Uterus (tissue), 4 donors: Measurements from ENCODE around the gene PHTF2. TPM values are rescaled to one million over a fixed set of nuclear protein-coding genes. Genes with fewer than 3 reads are reported as not detected.

Experiments
- DNase-seq, 2 donors: peaks; one replicate each; pipeline ENCODE4 v3.0.0-alpha.2; 2019 to 2020
- H3K27ac ChIP-seq, 2 donors: fragments of 200-600 bp; sonication (generic); 1 replicate in 1 of 2; 2 replicates in 1 of 2; pipeline ENCODE4 v1.5.1; 2016 to 2018
- H3K27me3 ChIP-seq, 2 donors: fragments of 200-600 bp; sonication (generic); one replicate each; pipeline ENCODE4 v1.5.1; 2018 to 2019; ENCODE audit warnings: control low read depth in 1 of 2
- H3K36me3 ChIP-seq, 2 donors: fragments of 200-600 bp; sonication (generic); one replicate each; pipeline ENCODE4 v1.5.1; 2019; ENCODE audit warnings: control low read depth in 1 of 2
- H3K4me1 ChIP-seq, 2 donors: fragments of 200-600 bp; sonication (generic); one replicate each; pipeline ENCODE4 v1.5.1; 2018 to 2019; ENCODE audit warnings: control low read depth in 1 of 2
- H3K4me3 ChIP-seq, 2 donors: fragments of 200-600 bp; sonication (generic); 1 replicate in 1 of 2; 2 replicates in 1 of 2; pipeline ENCODE4 v1.5.1; 2018 to 2019; ENCODE audit warnings: mild to moderate bottlenecking in 1 of 2
- H3K9me3 ChIP-seq, 2 donors: fragments of 200-600 bp; sonication (generic); one replicate each; pipeline ENCODE4 v1.5.1; 2019; ENCODE audit warnings: control low read depth in 1 of 2
- POLR2A ChIP-seq, 2 donors: fragments of 450-650 bp; IDR thresholded peaks; one replicate each; pipeline ENCODE4 v1.6.1; 2016; ENCODE audit warnings: antibody characterized with exemption in 2 of 2, mild to moderate bottlenecking in 1 of 2, moderate library complexity in 1 of 2
- intact Hi-C: fragments of 100-400 bp; cut with DNase I; formaldehyde crosslinking; loops from one replicate; pipeline ENCODE4 v1.15.1; 2023; ENCODE audit warnings: low total_unique reads
- total RNA-seq, 4 donors: library from RNA; depleted of rRNA in 3 of 4; stranded (reverse); fragments of >200 nt in 3 of 4; gene quantifications; one replicate each; pipeline versions ENCODE4 v1.1.0 to v1.2.4, GENCODE V29; 2014 to 2023
- TF ChIP-seq, protein P1 (sequence below), 4 experiments: fragments of 200-600 bp in 2 of 4; fragments of 450-650 bp in 2 of 4; sonication (generic) in 2 of 4; IDR thresholded peaks; one replicate each; pipeline ENCODE4 v1.5.1; 2016 to 2019; ENCODE audit warnings: antibody characterized with exemption in 4 of 4, mild to moderate bottlenecking in 2 of 4, moderate library complexity in 1 of 4
- donor health status: DM: yes; HTN: yes; CAD: no.

Gene PHTF2
- total RNA-seq, 4 donors from 2014 or later: 6.4 to 54.8 (median 24.7) TPM

GRCh38 chr7:77820967-77821366 lies 22.4 kb downstream of the PHTF2 start:
- intact Hi-C loops: no loop called here
- H3K4me3 ChIP-seq: no peak overlapping the region

DNA sequence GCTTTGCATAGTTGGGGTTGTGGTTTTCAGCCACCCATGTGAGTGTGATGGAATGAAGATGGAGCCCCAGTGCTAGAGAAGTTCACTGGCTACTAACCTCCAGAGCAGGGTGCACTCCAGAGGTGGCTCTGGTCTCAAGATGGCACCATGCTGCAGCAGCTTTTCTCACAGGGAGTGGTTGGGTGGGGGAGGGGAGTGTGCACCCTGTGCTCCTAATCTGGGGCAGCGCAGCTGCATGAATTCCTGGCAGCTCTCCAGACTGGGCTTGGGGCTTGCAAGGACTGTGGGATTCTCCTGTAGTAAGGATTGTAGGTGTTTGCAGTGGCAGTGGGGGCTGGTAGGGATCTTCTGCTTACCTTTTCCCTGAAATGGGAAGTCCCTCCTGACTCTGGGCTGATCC lies 23.7 kb downstream of the PHTF2 start:
- Histone ChIP-seq H3K27ac (no peak overlapping the region), H3K4me3 (no peak overlapping the region), H3K4me1 (no peaks in the 10 kb centered on the region), H3K36me3 (no peaks in the 10 kb centered on the region), H3K27me3 (no peaks in the 10 kb centered on the region), H3K9me3 (peaks cover 0 to 20% of the 10 kb centered on the region in 2 donors)
- DNase-seq: no peak
- intact Hi-C loops: no loop called here
- TF ChIP-seq, protein P1, sequence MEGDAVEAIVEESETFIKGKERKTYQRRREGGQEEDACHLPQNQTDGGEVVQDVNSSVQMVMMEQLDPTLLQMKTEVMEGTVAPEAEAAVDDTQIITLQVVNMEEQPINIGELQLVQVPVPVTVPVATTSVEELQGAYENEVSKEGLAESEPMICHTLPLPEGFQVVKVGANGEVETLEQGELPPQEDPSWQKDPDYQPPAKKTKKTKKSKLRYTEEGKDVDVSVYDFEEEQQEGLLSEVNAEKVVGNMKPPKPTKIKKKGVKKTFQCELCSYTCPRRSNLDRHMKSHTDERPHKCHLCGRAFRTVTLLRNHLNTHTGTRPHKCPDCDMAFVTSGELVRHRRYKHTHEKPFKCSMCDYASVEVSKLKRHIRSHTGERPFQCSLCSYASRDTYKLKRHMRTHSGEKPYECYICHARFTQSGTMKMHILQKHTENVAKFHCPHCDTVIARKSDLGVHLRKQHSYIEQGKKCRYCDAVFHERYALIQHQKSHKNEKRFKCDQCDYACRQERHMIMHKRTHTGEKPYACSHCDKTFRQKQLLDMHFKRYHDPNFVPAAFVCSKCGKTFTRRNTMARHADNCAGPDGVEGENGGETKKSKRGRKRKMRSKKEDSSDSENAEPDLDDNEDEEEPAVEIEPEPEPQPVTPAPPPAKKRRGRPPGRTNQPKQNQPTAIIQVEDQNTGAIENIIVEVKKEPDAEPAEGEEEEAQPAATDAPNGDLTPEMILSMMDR (IDR thresholded peaks at IDR 0.05): no peak
- no peak for TF ChIP-seq POLR2A (IDR thresholded peaks at IDR 0.05)

More at GRCh38 chr7:77820967-77821366, 22.4 kb downstream of the PHTF2 start:
- TF ChIP-seq, protein P1 (IDR thresholded peaks at IDR 0.05): no peak
- TF ChIP-seq POLR2A (IDR thresholded peaks at IDR 0.05): no peak
- Histone ChIP-seq H3K27ac (no peak overlapping the region), H3K27me3 (no peaks in the 10 kb centered on the region), H3K4me1 (no peaks in the 10 kb centered on the region), H3K36me3 (no peaks in the 10 kb centered on the region), H3K9me3 (peaks cover 0 to 20% of the 10 kb centered on the region in 2 donors)
- DNase-seq: no peak

DNA sequence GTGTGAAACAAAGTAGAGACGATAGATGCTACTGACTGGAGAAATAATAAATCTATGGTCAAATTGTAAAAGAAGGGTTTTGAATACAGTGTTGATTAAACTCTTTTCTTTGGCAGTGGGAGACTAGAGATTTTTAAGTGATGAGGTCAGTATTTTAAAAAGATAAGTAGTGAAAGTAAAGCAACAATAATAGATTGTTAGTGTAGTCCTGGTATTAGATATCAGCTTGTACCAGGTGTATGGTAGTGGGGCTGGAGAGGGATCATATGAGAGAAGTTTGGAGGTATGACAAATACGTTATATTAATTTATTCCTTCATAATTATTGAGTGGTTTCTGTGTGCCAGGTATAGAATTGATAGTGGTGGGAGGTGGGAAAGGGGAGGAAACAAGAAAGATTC lies 25.2 kb downstream of the PHTF2 start:
- Histone ChIP-seq H3K36me3 (no peaks in the 10 kb centered on the region), H3K4me3 (no peak overlapping the region), H3K27ac (no peak overlapping the region), H3K4me1 (no peaks in the 10 kb centered on the region), H3K9me3 (peaks cover 0 to 20% of the 10 kb centered on the region in 2 donors), H3K27me3 (no peaks in the 10 kb centered on the region)
- no peak for TF ChIP-seq POLR2A (IDR thresholded peaks at IDR 0.05)
- TF ChIP-seq, protein P1 (IDR thresholded peaks at IDR 0.05): no peak
- intact Hi-C loops: no loop called here
- no peak for DNase-seq

DNA sequence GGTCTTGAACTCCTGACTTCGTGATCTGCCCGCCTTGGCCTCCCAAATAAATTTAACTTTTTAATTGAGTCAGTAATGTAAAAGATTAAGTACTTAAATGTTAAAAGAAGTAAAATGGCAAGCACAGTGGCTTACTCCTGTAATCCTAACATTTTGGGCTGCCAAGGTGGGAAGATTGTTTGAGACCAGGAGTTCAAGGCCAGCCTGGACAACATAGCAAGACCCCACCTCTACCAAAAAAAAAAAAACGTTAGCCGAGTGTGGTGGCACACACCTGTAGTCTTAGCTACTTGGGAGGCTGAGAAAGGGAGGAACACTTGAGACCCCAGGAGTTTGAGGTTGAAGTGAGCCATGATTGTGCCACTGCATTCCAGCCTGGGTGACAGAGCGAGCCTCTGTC lies 26.1 kb downstream of the PHTF2 start:
- Histone ChIP-seq H3K27me3 (no peaks in the 10 kb centered on the region), H3K4me1 (no peaks in the 10 kb centered on the region), H3K36me3 (no peaks in the 10 kb centered on the region), H3K27ac (no peak overlapping the region), H3K4me3 (no peak overlapping the region), H3K9me3 (peaks cover 0 to 19% of the 10 kb centered on the region in 2 donors)
- TF ChIP-seq POLR2A (IDR thresholded peaks at IDR 0.05): no peak
- TF ChIP-seq, protein P1 (IDR thresholded peaks at IDR 0.05): no peak
- intact Hi-C loops: no loop called here
- DNase-seq: no peak

DNA sequence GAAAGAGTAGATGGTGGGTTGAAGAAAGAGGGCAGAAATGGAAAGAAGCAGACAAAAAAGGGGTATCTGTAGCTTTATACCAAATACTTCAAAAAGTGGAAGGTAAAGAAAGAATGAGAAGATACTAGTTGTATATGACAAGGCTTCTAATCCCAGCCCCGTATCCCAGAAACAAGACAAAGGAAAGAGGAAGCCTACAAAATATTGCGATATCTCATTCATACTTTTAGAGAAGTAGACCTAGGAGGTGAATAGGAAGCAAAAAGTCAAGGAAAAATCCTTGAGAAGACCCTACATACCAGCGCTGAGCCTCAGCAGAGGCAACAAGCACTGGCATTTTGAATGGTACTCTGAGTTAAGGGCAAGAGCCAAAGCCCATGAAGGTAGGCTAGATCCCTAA lies 26.6 kb downstream of the PHTF2 start:
- Histone ChIP-seq H3K27me3 (no peaks in the 10 kb centered on the region), H3K4me1 (no peaks in the 10 kb centered on the region), H3K27ac (no peak overlapping the region), H3K9me3 (peaks cover 0 to 14% of the 10 kb centered on the region in 2 donors), H3K36me3 (no peaks in the 10 kb centered on the region), H3K4me3 (no peak overlapping the region)
- intact Hi-C loops: no loop called here
- no peak for TF ChIP-seq POLR2A (IDR thresholded peaks at IDR 0.05)
- TF ChIP-seq, protein P1 (IDR thresholded peaks at IDR 0.05): no peak
- no peak for DNase-seq
